Hair follicle dermal papilla cell (primary cell): ENCODE results near the gene EFEMP2. TPM values are rescaled to one million over a fixed set of nuclear protein-coding genes. Genes with fewer than 3 reads are reported as not detected.

ENCODE experiments used
- total RNA-seq: library from RNA; depleted of rRNA; stranded (reverse); fragments of >200 nt; gene quantifications from 2 replicates; pipeline ENCODE4 v1.2.3, GENCODE V29; 2012

The EFEMP2 gene
- 106 and 128 TPM in 2 replicates for total RNA-seq

DNA sequence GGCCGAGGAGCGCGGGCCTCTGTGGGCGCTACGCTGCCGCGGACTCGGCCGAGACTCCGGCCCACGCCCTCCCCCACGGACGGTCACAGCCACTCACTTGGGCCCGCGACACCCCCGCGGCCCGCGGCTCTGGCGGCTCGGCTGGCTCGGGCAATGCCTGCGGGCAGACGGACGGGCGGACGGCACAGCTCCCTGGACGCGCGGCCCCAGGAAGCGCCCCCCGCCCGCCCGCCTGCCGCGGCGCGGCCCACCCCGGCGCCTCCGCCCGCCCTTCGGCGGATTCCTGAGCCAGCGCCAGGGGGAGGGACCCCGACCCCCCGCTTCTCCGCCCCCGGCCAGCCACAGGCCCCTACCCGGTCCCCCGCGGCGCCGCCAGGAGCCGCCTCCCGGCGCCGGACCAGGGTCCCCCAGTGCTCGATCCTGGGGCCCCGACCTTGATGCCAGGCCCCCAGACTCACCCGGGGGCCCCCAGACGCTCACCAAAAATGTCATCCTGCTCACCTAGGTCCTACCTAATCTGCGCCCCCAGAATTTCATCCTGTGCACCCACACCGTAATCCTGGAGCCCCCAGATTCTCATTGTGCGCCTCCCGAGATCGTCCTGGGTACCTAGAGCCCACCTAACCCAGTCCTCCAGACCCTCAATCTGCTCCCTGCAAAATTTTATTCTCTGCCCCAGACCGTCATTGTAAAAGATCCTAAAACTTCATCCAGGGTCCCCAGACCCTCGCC lies at the start of gene EFEMP2:
Gene EFEMP2, minus strand, starts transcription at position 215 of the 732 bp plus-strand sequence. CDS start 446 bp downstream, outside the sequence.

DNA sequence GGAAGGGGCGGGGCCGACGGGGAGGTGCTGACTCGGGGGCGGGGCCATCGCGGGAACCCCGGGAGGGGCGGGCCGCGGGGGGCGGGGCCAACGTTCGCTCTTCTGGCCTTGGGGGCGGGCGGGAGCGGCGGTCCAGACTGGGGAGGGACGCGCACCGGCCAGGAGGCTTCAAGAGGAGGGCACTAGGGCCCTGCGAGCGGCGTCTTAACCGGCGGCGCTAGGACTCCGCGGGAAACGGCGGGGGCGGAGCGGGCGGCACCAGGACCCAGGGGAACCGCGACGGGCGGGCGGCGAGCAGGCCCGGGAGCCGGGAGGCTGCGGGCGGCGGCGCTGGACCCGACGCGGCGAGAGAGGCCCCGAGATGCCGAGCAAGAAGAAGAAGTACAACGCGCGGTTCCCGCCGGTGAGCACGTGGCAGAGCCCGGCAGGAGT lies 46.6 kb upstream of the EFEMP2 start, which contains the start of gene DRAP1:
Gene DRAP1, plus strand, starts transcription at position 286 of the 432 bp plus-strand sequence. Its CDS starts 76 bp downstream, at position 362.

DNA sequence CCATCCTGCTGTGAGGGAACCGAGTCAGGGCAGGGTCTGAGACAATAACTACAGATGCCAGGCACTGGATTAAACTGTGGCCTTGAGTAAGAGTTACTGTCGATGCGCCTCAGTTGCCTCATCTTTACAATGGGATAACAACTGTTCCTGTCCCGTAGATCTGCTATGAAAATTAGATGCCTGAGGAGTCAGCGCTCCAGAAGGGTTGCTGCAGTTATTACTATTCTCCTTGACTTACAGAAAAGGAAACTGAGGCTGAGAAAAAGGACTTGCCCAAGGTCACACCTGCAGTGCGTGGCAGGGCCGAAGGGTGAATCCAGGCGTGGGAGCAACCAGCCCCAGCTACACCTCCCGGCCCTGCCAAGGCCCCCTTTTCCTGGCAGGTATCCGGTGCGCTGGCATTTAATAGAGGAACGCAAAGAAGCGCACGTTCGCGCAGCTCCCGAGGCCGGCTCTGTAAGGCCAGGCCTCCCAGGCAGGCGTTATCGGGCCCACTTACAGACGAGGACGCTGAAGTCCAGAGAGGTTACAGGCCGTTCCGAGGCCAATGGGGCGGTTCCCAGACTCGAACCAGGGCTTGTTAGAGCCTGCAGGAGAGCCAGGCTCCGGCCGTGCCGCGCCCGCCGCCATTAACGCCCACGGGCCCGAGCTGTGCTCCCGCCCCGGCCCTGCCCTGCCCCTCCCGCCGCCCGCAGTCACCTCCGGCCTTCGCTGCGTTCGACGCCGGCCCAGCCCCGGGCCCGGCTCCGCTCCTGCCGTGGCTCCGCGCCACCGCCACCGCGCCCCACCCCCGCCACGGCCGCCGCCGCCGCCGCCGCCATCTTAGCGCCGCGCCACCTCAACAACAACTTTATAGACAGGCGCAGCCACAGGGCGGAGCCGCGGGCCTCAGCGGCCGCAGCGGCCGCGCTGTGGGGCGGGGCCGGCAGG lies 45.9 kb upstream of the EFEMP2 start, which contains the start of gene C11orf68:
Gene C11orf68, minus strand, starts transcription at position 852 of the 930 bp plus-strand sequence. Its CDS starts 31 bp downstream, at position 821.

DNA sequence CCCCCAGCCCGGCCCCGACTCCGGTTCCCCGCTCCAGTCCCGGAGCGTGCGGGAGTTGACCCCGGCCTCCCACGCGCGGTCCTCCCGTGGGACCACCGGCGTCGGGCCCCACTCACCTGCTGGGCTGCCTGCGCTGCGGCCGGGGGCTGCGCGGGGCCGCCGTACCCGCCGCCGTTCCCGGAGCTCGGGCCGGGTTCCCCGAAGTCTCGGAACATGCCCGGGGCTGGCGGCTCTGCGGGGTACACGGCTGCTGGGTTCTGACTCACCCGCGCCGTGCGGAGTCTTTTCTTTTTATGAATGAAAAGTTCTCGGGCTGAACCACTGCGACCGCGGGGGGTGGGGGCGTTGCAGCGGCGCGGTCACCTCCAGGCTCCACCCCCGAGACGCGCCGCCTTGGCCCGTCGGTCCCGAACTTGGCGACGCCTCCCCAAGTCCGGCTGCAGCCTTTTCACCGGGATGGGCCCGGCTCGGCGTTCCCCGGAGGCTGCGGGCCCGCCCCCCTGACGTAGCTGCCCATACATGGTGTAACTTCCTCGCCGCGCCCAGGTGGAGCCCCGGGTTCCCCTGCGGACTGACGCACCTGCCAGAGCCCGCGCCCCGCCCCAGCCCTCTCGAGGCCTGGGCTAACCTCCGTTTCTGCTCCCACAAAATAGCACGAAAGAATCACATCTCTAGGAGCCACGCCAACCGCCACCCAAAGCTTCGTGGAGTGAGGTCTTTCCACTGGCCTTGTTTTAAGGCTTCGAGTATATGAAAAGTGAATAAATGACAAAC lies 27.7 kb upstream of the EFEMP2 start, which contains the start of gene FOSL1:
Gene FOSL1, minus strand, starts transcription at position 264 of the 774 bp plus-strand sequence. Its CDS starts 49 bp downstream, at position 215.

GRCh38 chr11:65890324-65891218 lies 18.0 kb upstream of the EFEMP2 start, which contains the start of gene CCDC85B:
CCDC85B (plus strand) TSS chr11:65890673; CDS start chr11:65890784, 111 bp downstream.

GRCh38 chr11:65888163-65888814 lies 15.7 kb upstream of the EFEMP2 start, which contains the start of gene FIBP:
FIBP (minus strand) TSS chr11:65888471; CDS start chr11:65888418, 53 bp downstream.

DNA sequence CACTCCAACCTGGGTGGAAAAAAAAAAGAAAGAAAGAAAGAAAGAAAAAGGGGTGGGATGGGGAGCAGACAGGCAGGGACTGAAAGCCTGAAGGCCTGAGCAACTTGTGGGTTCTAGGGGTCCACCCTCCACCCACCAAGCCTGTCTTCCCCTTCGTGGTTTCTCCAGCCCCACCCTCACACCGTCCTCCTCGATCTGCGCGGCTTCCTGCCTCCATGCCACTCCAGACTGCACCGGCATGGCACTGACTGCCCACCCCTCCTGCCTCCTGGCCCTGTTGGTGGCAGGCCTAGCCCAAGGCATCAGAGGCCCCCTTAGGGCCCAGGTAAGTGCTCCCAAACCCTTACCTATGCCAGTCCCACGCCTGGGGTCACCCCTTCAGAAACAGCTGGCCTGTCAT lies 7.0 kb upstream of the EFEMP2 start, which contains the start of gene CTSW:
Gene CTSW, plus strand, starts transcription at position 221 of the 400 bp plus-strand sequence. Its CDS starts 18 bp downstream, at position 239.

GRCh38 chr11:65860278-65861164 lies 12.1 kb downstream of the EFEMP2 start, which contains the start of gene MUS81:
MUS81 (plus strand) TSS chr11:65860433; CDS start chr11:65860754, 321 bp downstream.

DNA sequence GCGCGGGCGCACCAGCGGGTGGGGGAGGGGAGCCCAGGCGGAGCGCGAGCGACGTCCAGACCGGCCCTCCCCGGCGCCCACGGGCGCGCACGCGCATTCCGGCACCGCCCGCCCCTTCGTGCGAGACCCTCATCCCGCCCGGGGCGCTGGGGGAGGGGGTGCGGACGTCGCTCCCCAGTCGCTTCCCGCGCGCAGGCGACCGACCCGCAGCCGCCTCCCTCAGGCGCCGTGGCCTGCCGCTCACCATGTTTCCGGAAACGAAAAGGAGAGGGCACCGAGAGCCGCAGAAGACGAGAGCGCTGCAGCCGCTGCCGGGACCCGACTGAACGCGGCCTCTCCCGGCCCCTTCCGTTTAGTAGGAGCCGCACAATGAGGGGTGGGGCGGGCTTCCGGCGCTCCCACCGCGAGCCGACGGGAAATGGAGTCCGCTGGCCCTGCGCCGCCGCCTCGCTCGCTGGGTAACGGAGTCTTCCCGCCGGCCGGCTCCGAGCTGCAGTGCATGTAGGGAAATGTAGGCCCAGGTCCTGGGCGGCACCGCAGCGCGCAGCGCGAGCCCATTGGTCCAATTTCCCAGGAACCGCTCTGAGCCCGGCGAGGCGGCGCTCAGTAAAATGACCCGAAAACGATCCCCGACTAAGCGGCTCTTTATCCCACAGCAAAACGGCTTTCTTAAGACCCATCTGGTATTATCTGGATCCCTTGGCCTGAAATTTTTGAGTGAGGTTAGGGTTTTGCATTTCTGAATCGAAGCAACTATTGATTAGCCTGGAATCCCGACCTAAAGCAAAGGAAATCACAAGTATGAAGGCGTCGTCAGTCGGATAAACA lies 14.5 kb downstream of the EFEMP2 start, which contains the start of gene CFL1:
Gene CFL1, minus strand, starts transcription at position 328 of the 828 bp plus-strand sequence. Its CDS starts 81 bp downstream, at position 247.

DNA sequence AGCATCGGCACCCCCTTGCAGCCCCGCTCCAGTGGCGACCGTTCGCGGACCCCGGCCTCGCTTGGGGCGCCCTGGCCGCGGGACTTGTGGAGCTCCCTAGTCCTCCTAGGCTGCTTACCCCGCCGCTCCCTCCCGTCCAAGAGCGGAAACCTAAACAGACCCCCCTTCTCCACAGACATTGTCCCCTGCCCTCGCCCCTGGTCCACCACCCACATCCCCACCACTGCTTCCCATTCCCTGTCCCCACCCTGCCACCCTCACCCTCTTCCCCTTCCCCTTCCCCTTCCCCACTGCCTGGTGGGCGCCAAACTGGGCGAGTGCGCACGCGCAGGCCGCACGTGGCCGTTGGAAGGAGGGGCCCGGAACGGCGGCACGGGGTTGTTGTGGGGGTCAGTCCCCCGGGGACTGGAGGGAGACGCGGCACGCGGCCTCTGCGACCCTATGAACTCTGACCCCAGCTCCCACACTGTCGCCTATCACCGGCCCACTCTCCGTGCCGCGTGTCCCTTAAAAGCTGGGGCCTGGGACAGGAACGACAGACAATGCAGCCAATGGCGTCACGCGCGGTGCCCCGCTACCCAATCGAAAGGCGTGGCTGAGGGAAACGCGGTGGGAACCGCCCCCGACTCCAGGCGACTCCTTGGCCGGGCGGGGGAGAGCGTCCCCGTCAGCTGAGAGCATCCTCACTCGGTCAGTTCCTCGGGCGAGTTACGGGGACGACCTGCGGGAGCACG lies 39.1 kb downstream of the EFEMP2 start, which contains the start of gene SNX32:
Gene SNX32, plus strand, starts transcription at position 667 of the 734 bp plus-strand sequence. CDS start 103 bp downstream, outside the sequence.

Other genes with a start within 250 kb of the EFEMP2 start
- 25.5 and 32.2 TPM in 2 replicates for gene SIPA1, start 234.7 kb downstream of the EFEMP2 start, total RNA-seq
- gene RELA, start 209.9 kb downstream of the EFEMP2 start, total RNA-seq, result 35.0 and 40.2 TPM in 2 replicates
- gene KAT5, start 160.5 kb downstream of the EFEMP2 start, total RNA-seq, result 41.7 and 46.7 TPM in 2 replicates
- gene RNASEH2C, start 152.0 kb downstream of the EFEMP2 start, total RNA-seq, result 19.3 and 27.1 TPM in 2 replicates
- 25.0 and 27.6 TPM in 2 replicates for gene AP5B1, start 91.8 kb downstream of the EFEMP2 start, total RNA-seq
- not detected in 2 replicates for gene OVOL1, start 85.7 kb downstream of the EFEMP2 start, total RNA-seq
- gene SNX32, start 38.8 kb downstream of the EFEMP2 start, total RNA-seq, result 0.97 and 1.3 TPM in 2 replicates
- gene CFL1, start 14.6 kb downstream of the EFEMP2 start, total RNA-seq, result 760 and 1,030 TPM in 2 replicates
- gene MUS81, start 12.4 kb downstream of the EFEMP2 start, total RNA-seq, result 59.3 and 89.6 TPM in 2 replicates
- not detected in 2 replicates for gene CTSW, start 7.0 kb upstream of the EFEMP2 start, total RNA-seq
- gene FIBP, start 15.7 kb upstream of the EFEMP2 start, total RNA-seq, result 117 and 131 TPM in 2 replicates
- gene CCDC85B, start 17.9 kb upstream of the EFEMP2 start, total RNA-seq, result 42.7 and 47.2 TPM in 2 replicates
- 14.5 and 22.2 TPM in 2 replicates for gene FOSL1, start 27.6 kb upstream of the EFEMP2 start, total RNA-seq
- 30.2 and 31.0 TPM in 2 replicates for gene C11orf68, start 46.3 kb upstream of the EFEMP2 start, total RNA-seq
- gene DRAP1, start 46.6 kb upstream of the EFEMP2 start, total RNA-seq, result 95.9 and 100 TPM in 2 replicates
- gene TSGA10IP, start 72.7 kb upstream of the EFEMP2 start, total RNA-seq, result not detected in 2 replicates
- gene SART1, start 88.9 kb upstream of the EFEMP2 start, total RNA-seq, result 22.7 and 26.8 TPM in 2 replicates
- gene EIF1AD, start 129.4 kb upstream of the EFEMP2 start, total RNA-seq, result 27.6 and 34.1 TPM in 2 replicates
- gene BANF1, start 129.7 kb upstream of the EFEMP2 start, total RNA-seq, result 13.5 and 18.2 TPM in 2 replicates
- gene CST6, start 139.2 kb upstream of the EFEMP2 start, total RNA-seq, result 0.49 and 0.85 TPM in 2 replicates
- not detected in 2 replicates for gene CATSPER1, start 153.7 kb upstream of the EFEMP2 start, total RNA-seq
- 0.16 TPM in 1 of 2 replicates, not detected in the other for gene GAL3ST3, start 176.4 kb upstream of the EFEMP2 start, total RNA-seq
- gene SF3B2, start 179.6 kb upstream of the EFEMP2 start, total RNA-seq, result 117 and 171 TPM in 2 replicates
- gene PACS1, start 197.5 kb upstream of the EFEMP2 start, total RNA-seq, result 41.7 and 44.0 TPM in 2 replicates